NCI-H460 (cell line): ENCODE data around the gene SEMA3E. TPM values are rescaled to one million over a fixed set of nuclear protein-coding genes. Genes with fewer than 3 reads are reported as not detected.
"Not testable (repeated sequence)": the region's sequence is repeated elsewhere in the genome, so short reads cannot be mapped to it uniquely, and the experiment has no call there.

Experiments used
- DNase-seq: peaks from one replicate; pipeline ENCODE4 v3.0.0-alpha.2; 2016; ENCODE audit warnings: low read depth; ENCODE audit errors: extremely low read depth
- total RNA-seq: library from RNA; depleted of rRNA; stranded (reverse); fragments of >200 nt; shearing (Covaris generic); gene quantifications from 2 replicates; pipeline ENCODE4 v1.2.3, GENCODE V29; 2014

SEMA3E gene
- total RNA-seq, 1 experiment from 2014 or later, result 23.9 TPM

- no peak for DNase-seq
Measured at GRCh38 chr7:83494683-83495082, 154.3 kb downstream of the SEMA3E start.

GRCh38 chr7:83492802-83493201, 156.1 kb downstream of the SEMA3E start:
- no peak for DNase-seq

DNA sequence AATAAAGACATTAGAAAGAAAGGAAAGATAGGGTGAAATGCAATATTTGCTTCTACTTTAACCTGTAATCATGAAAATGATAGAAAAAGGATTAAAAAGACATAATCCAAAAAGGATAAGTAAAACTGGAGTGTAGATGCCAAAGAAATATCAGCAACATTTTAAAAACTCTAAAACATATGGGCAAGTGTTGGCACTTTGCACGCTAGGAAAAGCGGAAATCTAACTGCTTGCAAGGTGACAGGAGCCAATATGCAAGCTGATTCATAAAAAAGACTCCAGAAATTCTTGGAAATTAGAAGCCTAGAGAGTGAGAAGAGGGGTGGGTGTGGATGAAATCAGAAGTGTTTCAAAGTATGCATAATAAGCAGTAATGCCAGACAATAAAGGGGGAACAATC, 161.1 kb downstream of the SEMA3E start:
- DNase-seq, result no peak

DNA sequence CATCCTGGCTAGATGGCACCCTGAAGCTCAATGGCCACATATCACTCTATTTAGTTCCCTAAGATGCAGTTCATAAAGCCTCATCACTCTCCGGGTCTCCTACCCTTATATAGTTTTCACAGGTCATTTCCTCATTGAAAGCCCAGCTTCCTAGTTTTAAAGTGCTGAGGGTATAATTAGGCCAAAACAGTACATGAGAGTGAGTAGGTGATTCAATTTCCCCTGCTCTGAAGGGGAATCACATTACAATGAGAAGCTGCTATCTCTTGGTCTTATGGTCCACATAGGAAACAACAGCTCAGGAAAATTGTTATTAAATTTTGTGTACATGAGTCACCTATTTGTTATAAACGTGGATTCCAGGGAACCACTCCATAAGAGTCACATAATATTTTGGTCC, 162.0 kb downstream of the SEMA3E start:
- no peak for DNase-seq

- DNase-seq, result no peak
Measured at GRCh38 chr7:83486536-83486935, 162.4 kb downstream of the SEMA3E start.

DNA sequence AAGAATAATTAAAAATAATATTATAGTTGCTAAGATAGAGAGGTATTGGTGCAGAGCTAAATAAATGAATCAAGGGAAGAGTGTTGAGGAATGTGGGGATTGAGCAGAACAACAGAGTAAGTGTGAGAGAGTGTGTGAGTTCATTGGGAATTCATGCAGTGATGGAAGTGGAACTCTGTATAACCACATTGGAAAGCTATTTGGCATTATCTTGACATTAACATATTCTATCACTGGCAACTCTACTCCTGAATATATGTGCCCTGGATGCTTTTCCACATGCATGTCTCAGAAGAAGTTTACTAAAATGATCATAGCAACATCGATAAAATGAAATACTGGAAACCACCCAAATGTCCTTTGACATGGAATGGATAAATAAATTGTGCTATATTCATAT, 164.1 kb downstream of the SEMA3E start:
- no peak for DNase-seq

- no peak for DNase-seq
Measured at GRCh38 chr7:83484266-83484665, 164.7 kb downstream of the SEMA3E start.

- DNase-seq, result no peak
Measured at GRCh38 chr7:83478616-83479015, 170.3 kb downstream of the SEMA3E start.

DNA sequence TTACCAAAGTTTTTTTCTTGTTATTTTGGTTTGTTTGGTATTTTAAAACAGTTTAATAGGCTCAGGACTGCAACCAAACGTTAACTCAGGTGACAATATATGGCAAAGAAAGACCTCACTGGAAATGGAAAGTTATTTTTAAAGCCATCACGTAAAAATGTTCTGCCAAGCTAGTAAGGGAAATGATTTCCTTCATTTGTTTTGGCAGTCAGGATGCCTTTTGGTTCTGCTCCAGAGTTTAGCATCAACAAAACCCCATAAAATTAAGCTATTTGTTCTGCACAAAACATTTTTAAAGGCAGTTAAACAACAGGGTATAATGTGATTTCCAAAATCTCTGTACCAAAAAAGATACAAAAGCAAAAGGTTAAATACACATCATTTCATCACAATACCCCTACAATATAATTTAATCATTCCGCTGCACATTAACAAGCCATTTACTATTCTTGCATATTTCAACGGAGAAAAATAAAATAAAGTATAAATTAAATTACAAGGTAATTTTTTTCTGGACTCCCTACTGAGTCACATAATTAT, 172.4 kb downstream of the SEMA3E start:
- DNase-seq, result no peak

- DNase-seq, result no peak
Measured at GRCh38 chr7:83475420-83475819, 173.5 kb downstream of the SEMA3E start.

DNA sequence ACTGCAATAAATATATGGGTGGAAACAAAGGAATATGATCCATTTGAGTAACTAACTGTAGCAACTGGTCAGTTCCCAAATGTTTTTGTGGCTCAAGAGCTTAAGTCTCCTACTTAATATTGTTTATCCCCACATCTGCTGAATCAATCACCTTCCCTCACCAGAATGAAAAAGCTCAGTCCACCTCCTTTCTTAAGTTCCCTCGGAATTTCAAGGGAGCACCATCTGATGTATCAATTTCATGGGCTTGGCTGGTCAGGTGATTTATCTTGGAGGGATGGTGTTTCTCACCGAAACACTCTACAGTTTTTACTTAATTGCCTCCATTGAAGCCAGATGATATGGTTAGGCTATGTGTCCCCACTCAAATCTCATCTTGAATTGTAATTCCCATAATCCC, 176.6 kb downstream of the SEMA3E start:
- no peak for DNase-seq

DNA sequence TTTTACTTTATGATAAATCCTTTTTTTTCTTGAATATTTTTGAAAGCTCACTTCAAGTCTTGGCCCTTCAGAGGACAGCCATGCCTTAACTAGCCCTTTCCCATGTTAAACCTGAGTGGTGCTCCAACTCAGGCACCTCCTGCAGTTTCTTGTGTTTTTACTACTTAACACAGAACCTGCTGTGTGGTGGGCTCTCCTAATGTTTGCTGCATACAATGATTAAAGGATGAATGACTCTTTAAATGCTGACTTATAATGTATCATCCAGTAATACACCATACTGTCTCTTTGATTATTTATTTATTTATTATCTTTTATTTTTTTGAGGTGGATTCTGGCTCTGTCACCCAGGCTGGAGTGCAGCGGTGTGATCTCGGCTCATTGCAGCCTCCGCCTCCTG, 179.4 kb downstream of the SEMA3E start:
- no peak for DNase-seq

DNA sequence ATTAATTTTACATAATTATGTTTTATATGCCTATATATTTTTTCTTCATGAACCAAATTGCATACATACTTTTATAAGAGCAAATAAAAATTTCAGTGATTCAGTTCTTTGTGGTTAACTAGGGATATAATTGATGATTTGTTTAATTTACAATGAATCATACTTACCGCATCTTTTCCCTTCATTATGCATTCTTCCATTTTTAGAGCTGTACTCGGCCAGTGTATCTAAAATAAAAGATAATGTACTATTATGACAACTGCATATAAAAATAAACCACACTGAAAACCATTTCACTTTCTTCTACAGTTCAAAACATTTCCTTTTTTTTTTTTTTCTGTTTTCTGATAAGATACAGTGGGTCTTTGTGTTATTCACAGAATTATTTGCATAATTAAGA, 179.9 kb downstream of the SEMA3E start:
- no peak for DNase-seq

DNA sequence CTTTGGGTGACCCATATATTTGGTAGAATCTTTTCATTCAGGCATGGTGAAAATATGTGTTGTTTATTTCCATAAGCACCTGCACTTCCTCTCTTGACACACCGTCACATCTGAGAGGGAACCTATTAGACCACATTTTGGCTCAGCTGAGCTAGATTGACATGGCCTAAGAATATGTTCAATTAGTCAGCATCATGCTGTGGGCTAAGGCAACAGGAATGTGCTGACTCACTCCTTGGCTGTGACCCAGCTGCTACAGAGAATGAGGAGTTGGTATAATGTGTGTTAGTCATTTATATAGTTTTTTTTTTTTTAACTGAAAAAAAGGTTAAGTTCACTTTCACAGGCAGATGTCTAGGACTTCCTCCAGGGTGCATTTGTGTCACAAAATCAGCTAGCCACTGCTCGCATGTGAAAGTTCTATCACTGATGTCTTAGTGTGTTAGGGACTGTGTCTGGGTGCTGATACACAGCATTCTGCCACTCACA, 180.6 kb downstream of the SEMA3E start:
- DNase-seq, result peak; percentile 95

DNA sequence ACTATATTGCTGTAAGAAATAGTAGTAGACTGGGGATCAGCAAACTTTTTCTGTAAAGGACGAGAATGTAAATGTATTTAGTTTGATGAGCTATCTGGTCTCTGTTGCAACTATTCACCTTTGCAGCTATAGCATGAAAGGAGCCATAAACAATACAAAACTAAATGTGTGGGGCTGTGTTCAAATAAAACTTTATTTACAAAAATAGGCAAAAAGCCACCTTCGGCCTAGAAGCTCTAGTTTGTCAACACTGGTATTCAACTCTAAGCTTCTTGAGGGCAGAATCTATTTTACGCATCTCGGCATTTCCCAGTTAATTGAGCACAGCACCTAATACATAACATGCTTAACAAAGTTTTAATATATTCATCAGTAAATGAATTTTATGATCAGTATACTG, 181.4 kb downstream of the SEMA3E start:
- no peak for DNase-seq

DNA sequence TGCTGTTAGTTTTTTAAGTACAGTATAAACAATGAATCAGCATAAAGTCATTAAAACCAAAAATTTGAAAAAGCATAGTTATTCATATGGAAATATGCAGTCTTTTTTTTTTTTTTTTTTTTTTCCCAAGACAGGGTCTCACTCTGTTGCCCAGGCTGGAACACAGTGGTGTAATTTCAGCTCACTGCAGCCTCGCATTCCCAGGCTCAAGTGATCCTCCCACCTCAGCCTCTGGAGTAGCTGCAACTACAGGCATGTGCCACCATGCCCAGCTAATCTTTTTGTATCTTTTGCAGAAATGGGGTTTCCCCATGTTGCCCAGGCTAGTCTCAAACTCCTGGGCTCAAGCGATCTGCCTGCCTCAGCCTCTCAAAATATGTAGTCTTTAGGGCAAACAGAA, 182.0 kb downstream of the SEMA3E start:
- DNase-seq, result no peak

DNA sequence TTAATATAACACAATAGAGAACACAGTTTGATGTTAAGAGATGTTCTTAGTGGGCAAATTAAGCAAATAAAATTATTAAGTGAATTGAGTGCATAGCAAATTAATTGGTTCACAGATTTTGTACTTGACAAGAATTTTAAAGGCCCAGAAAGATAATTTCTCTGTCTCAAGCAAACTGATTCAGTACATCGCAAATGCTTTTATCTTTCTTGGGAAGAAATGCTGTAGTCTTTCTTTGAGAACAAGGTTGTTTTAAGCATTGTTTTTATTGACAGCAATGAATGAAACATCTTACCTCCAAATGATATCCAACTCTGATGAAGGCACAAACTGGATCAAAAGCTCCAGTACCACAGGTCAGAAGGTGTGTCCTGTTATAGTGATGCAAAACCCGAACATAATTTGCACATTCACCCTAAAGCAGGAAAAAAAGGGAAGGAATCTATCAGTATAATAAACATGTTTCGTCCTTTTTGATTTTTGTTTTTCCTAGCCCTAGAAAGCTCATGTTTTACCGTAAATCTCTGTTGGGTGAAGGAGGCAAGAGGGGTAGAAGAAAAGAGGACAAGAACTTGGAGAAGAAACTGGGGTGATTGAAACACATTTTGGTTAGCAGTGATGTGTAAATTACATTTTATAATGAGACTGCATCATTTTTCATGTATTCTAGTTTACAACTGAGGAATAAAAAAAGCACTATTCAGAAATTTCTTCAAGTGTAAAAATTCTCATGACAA, 182.6 kb downstream of the SEMA3E start:
- no peak for DNase-seq

GRCh38 chr7:83465643-83466042, 183.3 kb downstream of the SEMA3E start:
- no peak for DNase-seq

DNA sequence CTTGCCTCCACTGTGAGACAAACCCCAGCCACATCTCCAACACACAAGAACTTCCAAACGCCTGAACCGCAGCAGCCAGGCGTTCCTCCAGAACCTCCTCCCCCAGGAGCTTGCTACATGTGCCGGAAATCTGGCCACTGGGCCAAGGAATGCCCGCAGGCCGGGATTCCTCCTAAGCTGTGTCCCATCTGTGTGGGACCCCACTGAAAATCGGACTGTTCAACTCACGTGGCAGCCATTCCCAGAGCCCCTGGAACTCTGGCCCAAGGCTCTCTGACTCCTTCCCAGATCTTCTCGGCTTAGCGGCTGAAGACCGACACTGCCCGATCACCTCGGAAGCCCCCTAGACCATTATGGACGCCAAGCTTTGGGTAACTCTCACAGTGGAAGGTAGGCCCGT, 187.1 kb downstream of the SEMA3E start:
- not testable (repeated sequence) for DNase-seq

GRCh38 chr7:83459930-83460653, 188.8 kb downstream of the SEMA3E start:
- not testable (repeated sequence) for DNase-seq

DNA sequence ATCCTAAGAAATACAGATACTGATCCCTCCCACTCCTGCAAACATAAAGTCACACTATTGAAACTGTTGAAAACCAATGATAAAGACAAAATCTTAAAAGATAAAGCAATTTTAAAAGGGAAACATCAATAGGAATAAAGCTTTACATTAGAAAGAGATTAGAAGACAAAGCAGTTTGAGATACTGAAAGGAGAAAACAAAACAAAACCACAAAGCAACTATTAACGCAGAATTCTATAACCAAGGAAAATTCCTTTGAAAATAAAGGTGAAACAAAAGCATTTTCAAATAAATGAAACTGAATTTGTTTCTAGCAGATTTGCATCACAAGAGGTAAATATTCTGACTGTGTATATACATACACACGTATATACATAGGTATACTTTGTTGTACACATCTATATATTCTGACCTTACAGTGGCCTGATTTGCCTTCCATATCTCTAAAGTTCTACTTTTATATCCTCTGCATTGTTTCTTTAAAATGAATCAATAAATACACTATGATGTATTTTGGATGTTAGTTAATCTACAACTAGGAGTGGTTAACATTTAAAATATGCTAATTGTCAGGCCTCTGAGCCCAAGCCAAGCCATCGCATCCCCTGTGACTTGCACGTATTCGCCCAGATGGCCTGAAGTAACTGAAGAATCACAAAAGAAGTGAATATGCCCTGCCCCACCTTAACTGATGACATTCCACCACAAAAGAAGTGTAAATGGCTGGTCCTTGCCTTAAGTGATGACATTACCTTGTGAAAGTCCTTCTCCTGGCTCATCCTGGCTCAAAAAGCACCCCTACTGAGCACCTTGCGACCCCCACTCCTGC, 189.6 kb downstream of the SEMA3E start:
- not testable (repeated sequence) for DNase-seq
